HepG2 (cell line): Measurements from ENCODE around the gene TNFSF12. TPM values are rescaled to one million over a fixed set of nuclear protein-coding genes. Genes with fewer than 3 reads are reported as not detected.

Experiments
- AHDC1 ChIP-seq: sonication (generic); formaldehyde crosslinking; IDR thresholded peaks from 2 replicates; pipeline ENCODE4 v1.5.1; 2020; ENCODE audit warnings: mild to moderate bottlenecking, missing genetic modification reagents, borderline replicate concordance
- HOXA3 ChIP-seq: sonication (generic); formaldehyde crosslinking; IDR thresholded peaks from 2 replicates; pipeline ENCODE4 v1.5.0; 2020; ENCODE audit warnings: missing genetic modification reagents
- MLXIP ChIP-seq: sonication (generic); formaldehyde crosslinking; IDR thresholded peaks from 2 replicates; pipeline ENCODE4 v1.9.0; 2021; ENCODE audit warnings: missing genetic modification reagents, borderline replicate concordance
- TAF15 ChIP-seq: fragments of 200-400 bp; formaldehyde crosslinking; IDR thresholded peaks from one replicate; pipeline ENCODE4 v1.6.1; 2018; ENCODE audit warnings: mild to moderate bottlenecking, low read depth, low read length; ENCODE audit not compliant: poor library complexity, severe bottlenecking
- WIZ ChIP-seq: sonication (generic); formaldehyde crosslinking; IDR thresholded peaks from 2 replicates; pipeline ENCODE4 v1.5.1; 2020; ENCODE audit warnings: mild to moderate bottlenecking, missing genetic modification reagents
- ZNF276 ChIP-seq: sonication (generic); formaldehyde crosslinking; IDR thresholded peaks from 2 replicates; pipeline ENCODE4 v1.4.0; 2020; ENCODE audit warnings: mild to moderate bottlenecking, low read depth, missing genetic modification reagents
- polyA plus RNA-seq, 8 experiments: library from polyadenylated mRNA; depleted of rRNA in 3 of 8; stranded (reverse) in 7 of 8; unstranded in 1 of 8; fragments of >200 nt; fragmentation: Illumina TruSeq in 4 of 8; extraction: Trizol in 4 of 8; gene quantifications; 2 replicates each; pipeline versions ENCODE4 v1.2.1 to v1.2.3, GENCODE V29; 2011 to 2016; ENCODE audit warnings: low read depth in 4 of 8, missing spikeins in 1 of 8, mixed read lengths in 1 of 8; ENCODE audit not compliant: insufficient read depth in 1 of 8
- total RNA-seq, 5 experiments: library from RNA; depleted of rRNA; stranded (reverse); fragments of >200 nt; fragmentation: Illumina TruSeq; extraction: Trizol; gene quantifications; 2 replicates each; pipeline ENCODE4 v1.2.3, GENCODE V29; 2016; ENCODE audit warnings: low read depth in 1 of 5
- TF ChIP-seq, protein P1 (sequence below): sonication (generic); formaldehyde crosslinking; IDR thresholded peaks from 2 replicates; pipeline ENCODE4 v1.8.0; 2022; ENCODE audit warnings: missing genetic modification reagents, mild to moderate bottlenecking, borderline replicate concordance
- TF ChIP-seq, protein P2 (sequence below), 2 experiments: sonication (generic) in 1 of 2; formaldehyde crosslinking in 1 of 2; IDR thresholded peaks; 2 replicates each; pipeline versions ENCODE4 v1.6.1 to v1.9.0; 2014 to 2022; ENCODE audit warnings: antibody characterized with exemption in 1 of 2, borderline replicate concordance in 1 of 2, inconsistent platforms in 1 of 2, low read depth in 1 of 2, missing genetic modification reagents in 1 of 2

Gene TNFSF12
- total and polyA plus RNA-seq, 2 of the 13 experiments (the other 11 are each of a cell fraction or from before 2014, with no cell fraction given), result 0.93 to 7.2 TPM

GRCh38 chr17:7579001-7579833 lies 30.4 kb downstream of the TNFSF12 start, which contains the start of gene CD68 (continued):
- TF ChIP-seq TAF15 (no peak), WIZ (CRISPR knock-in tag) (no peak), MLXIP (CRISPR knock-in tag) (no peak), AHDC1 (peak; percentile 59; the same call in 1 of the 2 replicates), HOXA3 (peak; percentile 72), ZNF276 (CRISPR knock-in tag) (no peak)
- TF ChIP-seq, protein P1, sequence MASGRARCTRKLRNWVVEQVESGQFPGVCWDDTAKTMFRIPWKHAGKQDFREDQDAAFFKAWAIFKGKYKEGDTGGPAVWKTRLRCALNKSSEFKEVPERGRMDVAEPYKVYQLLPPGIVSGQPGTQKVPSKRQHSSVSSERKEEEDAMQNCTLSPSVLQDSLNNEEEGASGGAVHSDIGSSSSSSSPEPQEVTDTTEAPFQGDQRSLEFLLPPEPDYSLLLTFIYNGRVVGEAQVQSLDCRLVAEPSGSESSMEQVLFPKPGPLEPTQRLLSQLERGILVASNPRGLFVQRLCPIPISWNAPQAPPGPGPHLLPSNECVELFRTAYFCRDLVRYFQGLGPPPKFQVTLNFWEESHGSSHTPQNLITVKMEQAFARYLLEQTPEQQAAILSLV, result 0 out of 2 replicates have a peak, but pooled peaks have one; percentile 21
- TF ChIP-seq, protein P2, sequence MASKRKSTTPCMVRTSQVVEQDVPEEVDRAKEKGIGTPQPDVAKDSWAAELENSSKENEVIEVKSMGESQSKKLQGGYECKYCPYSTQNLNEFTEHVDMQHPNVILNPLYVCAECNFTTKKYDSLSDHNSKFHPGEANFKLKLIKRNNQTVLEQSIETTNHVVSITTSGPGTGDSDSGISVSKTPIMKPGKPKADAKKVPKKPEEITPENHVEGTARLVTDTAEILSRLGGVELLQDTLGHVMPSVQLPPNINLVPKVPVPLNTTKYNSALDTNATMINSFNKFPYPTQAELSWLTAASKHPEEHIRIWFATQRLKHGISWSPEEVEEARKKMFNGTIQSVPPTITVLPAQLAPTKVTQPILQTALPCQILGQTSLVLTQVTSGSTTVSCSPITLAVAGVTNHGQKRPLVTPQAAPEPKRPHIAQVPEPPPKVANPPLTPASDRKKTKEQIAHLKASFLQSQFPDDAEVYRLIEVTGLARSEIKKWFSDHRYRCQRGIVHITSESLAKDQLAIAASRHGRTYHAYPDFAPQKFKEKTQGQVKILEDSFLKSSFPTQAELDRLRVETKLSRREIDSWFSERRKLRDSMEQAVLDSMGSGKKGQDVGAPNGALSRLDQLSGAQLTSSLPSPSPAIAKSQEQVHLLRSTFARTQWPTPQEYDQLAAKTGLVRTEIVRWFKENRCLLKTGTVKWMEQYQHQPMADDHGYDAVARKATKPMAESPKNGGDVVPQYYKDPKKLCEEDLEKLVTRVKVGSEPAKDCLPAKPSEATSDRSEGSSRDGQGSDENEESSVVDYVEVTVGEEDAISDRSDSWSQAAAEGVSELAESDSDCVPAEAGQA (IDR thresholded peaks at IDR 0.05; ENCODE audit: low read depth), result no peak
- TF ChIP-seq, protein P2 (CRISPR knock-in tag; IDR thresholded peaks at IDR 0.05; ENCODE audit: borderline replicate concordance), result no peak
